H9 (cell line): Measurements from ENCODE around the gene APOBR. TPM values are rescaled to one million over a fixed set of nuclear protein-coding genes. Genes with fewer than 3 reads are reported as not detected.

Experiments used
- DNase-seq: peaks from one replicate; pipeline ENCODE4 v3.0.0-alpha.2; 2017
- H2AFZ ChIP-seq: one replicate; pipeline ENCODE4 v1.6.1; 2013; ENCODE audit warnings: mild to moderate bottlenecking, low read length, control low read depth, moderate library complexity
- H2AK5ac ChIP-seq: 2 replicates; pipeline ENCODE4 v1.6.1; 2013; ENCODE audit warnings: low read length, control low read depth, mixed read lengths; ENCODE audit not compliant: insufficient read length
- H2BK120ac ChIP-seq: one replicate; pipeline ENCODE4 v1.6.1; 2013; ENCODE audit warnings: low read depth, mild to moderate bottlenecking, low read length, control low read depth, inconsistent platforms; ENCODE audit not compliant: poor library complexity, severe bottlenecking
- H2BK12ac ChIP-seq: 2 replicates; pipeline ENCODE4 v1.6.1; 2013; ENCODE audit warnings: low read length, control low read depth, mixed read lengths, low read depth; ENCODE audit not compliant: insufficient read length
- H2BK15ac ChIP-seq: 2 replicates; pipeline ENCODE4 v1.6.1; 2013; ENCODE audit warnings: low read depth, low read length, control low read depth
- H2BK20ac ChIP-seq: one replicate; pipeline ENCODE4 v1.6.1; 2013; ENCODE audit warnings: low read depth, mild to moderate bottlenecking, low read length, control low read depth, inconsistent platforms; ENCODE audit not compliant: poor library complexity, severe bottlenecking
- H2BK5ac ChIP-seq: 2 replicates; pipeline ENCODE4 v1.6.1; 2013; ENCODE audit warnings: low read length, control low read depth, mixed read lengths; ENCODE audit not compliant: insufficient read length
- H3K14ac ChIP-seq: 2 replicates; pipeline ENCODE4 v1.6.1; 2013; ENCODE audit warnings: low read length, control low read depth; ENCODE audit not compliant: insufficient read depth
- H3K18ac ChIP-seq: 2 replicates; pipeline ENCODE4 v1.6.1; 2013; ENCODE audit warnings: low read depth, mild to moderate bottlenecking, mixed read lengths, low read length, control low read depth; ENCODE audit not compliant: insufficient read length
- H3K23ac ChIP-seq: 2 replicates; pipeline ENCODE4 v1.6.1; 2013; ENCODE audit warnings: low read length, control low read depth, mixed read lengths, low read depth; ENCODE audit not compliant: insufficient read length
- H3K23me2 ChIP-seq: 2 replicates; pipeline ENCODE4 v1.6.1; 2013; ENCODE audit warnings: low read depth, mild to moderate bottlenecking, mixed read lengths, low read length, control low read depth; ENCODE audit not compliant: insufficient read length, poor library complexity, severe bottlenecking
- H3K27ac ChIP-seq: 2 replicates; pipeline ENCODE4 v1.5.1; 2013; ENCODE audit warnings: low read length, control low read depth, mixed read lengths, low read depth; ENCODE audit not compliant: insufficient read length
- H3K27me3 ChIP-seq: 2 replicates; pipeline ENCODE4 v1.6.1; 2013; ENCODE audit warnings: low read length, control low read depth, inconsistent platforms; ENCODE audit not compliant: insufficient read depth
- H3K4ac ChIP-seq: 2 replicates; pipeline ENCODE4 v1.6.1; 2013; ENCODE audit warnings: low read depth, mild to moderate bottlenecking, control low read depth, inconsistent platforms, low read length, moderate library complexity
- H3K4me1 ChIP-seq: 2 replicates; pipeline ENCODE4 v1.6.1; 2013; ENCODE audit warnings: low read length, control low read depth, inconsistent platforms; ENCODE audit not compliant: insufficient read depth
- H3K4me2 ChIP-seq: 2 replicates; pipeline ENCODE4 v1.6.1; 2013; ENCODE audit warnings: low read length, control low read depth, mixed read lengths; ENCODE audit not compliant: insufficient read length, insufficient read depth
- H3K56ac ChIP-seq: 2 replicates; pipeline ENCODE4 v1.6.1; 2013; ENCODE audit warnings: low read depth, mild to moderate bottlenecking, mixed read lengths, low read length, control low read depth; ENCODE audit not compliant: insufficient read length
- H3K79me1 ChIP-seq: 2 replicates; pipeline ENCODE4 v1.6.1; 2013; ENCODE audit warnings: low read depth, mild to moderate bottlenecking, moderate library complexity, low read length, control low read depth, inconsistent platforms; ENCODE audit not compliant: insufficient read depth, poor library complexity, severe bottlenecking
- H3K79me2 ChIP-seq: 2 replicates; pipeline ENCODE4 v1.6.1; 2013; ENCODE audit warnings: low read length, control low read depth, inconsistent platforms; ENCODE audit not compliant: insufficient read depth
- H3K9ac ChIP-seq: 2 replicates; pipeline ENCODE4 v1.6.1; 2013; ENCODE audit warnings: low read length, control low read depth, mixed read lengths; ENCODE audit not compliant: insufficient read length; ENCODE audit errors: extremely low read depth
- H3K9me3 ChIP-seq: one replicate; pipeline ENCODE4 v1.6.1; 2013; ENCODE audit warnings: low read depth, low read length, inconsistent platforms; ENCODE audit not compliant: control insufficient read depth
- H3T11ph ChIP-seq: one replicate; pipeline ENCODE4 v1.6.1; 2013; ENCODE audit warnings: mild to moderate bottlenecking, low read length, control low read depth, inconsistent platforms
- H4K20me1 ChIP-seq: one replicate; pipeline ENCODE4 v1.6.1; 2013; ENCODE audit not compliant: control insufficient read depth, insufficient read length, insufficient read depth
- H4K5ac ChIP-seq: 2 replicates; pipeline ENCODE4 v1.6.1; 2013; ENCODE audit warnings: low read depth, mild to moderate bottlenecking, mixed read lengths, low read length, control low read depth; ENCODE audit not compliant: insufficient read length
- H4K8ac ChIP-seq: replicated peaks from 2 replicates; pipeline ENCODE4 v1.6.1; 2013; ENCODE audit warnings: low read length, control low read depth, mixed read lengths, low read depth; ENCODE audit not compliant: insufficient read length
- H4K91ac ChIP-seq: 2 replicates; pipeline ENCODE4 v1.6.1; 2013; ENCODE audit warnings: low read depth, mild to moderate bottlenecking, moderate library complexity, mixed read lengths, low read length, control low read depth; ENCODE audit not compliant: insufficient read length
- H3K27ac Mint-ChIP-seq, 3 experiments: 2 replicates in 2 of 3; 3 replicates in 1 of 3; pipeline ENCODE4 v1.8.0; 2020 to 2021; ENCODE audit warnings: mixed read lengths in 3 of 3, mild to moderate bottlenecking in 1 of 3, moderate library complexity in 1 of 3
- H3K27me3 Mint-ChIP-seq: 2 replicates; pipeline ENCODE4 v1.8.0; 2021; ENCODE audit warnings: low read depth, mild to moderate bottlenecking, moderate library complexity, mixed read lengths
- H3K36me3 Mint-ChIP-seq, 3 experiments: 2 replicates in 2 of 3; 3 replicates in 1 of 3; pipeline ENCODE4 v1.8.0; 2020 to 2021; ENCODE audit warnings: low read depth in 3 of 3, mixed read lengths in 3 of 3; ENCODE audit not compliant: insufficient read depth in 1 of 3
- H3K4me1 Mint-ChIP-seq, 2 experiments: 2 replicates each; pipeline ENCODE4 v1.8.0; 2020; ENCODE audit warnings: mixed read lengths in 2 of 2
- H3K4me3 Mint-ChIP-seq, 2 experiments: 2 replicates in 1 of 2; 3 replicates in 1 of 2; pipeline ENCODE4 v1.8.0; 2020 to 2021; ENCODE audit warnings: mild to moderate bottlenecking in 2 of 2, mixed read lengths in 2 of 2, moderate library complexity in 1 of 2
- H3K9me3 Mint-ChIP-seq, 2 experiments: 2 replicates in 1 of 2; 3 replicates in 1 of 2; pipeline ENCODE4 v1.8.0; 2020; ENCODE audit warnings: mild to moderate bottlenecking in 2 of 2, mixed read lengths in 2 of 2, moderate library complexity in 1 of 2
- CTCF ChIP-seq: fragments of 200-600 bp; sonication (generic); conservative IDR thresholded peaks from 3 replicates; pipeline ENCODE4 v1.8.0; 2021; ENCODE audit warnings: antibody characterized with exemption, mild to moderate bottlenecking
- WGBS: extraction: QIAGEN DNeasy Blood & Tissue Kit; methylation state at CpG from one replicate; pipeline ENCODE4 v1.1.7; 2013; ENCODE audit warnings: missing lambda C conversion rate, low lambda C conversion rate, mixed read lengths; ENCODE audit not compliant: insufficient read length; ENCODE audit errors: extremely low coverage; 5-methylcytosine and 5-hydroxymethylcytosine counted together
- total RNA-seq: library from RNA; stranded (reverse); gene quantifications from 2 replicates; pipeline ENCODE4 v1.2.1, GENCODE V29; 2021

APOBR gene
- total RNA-seq, 1 experiment from 2014 or later, result not detected

GRCh38 chr16:28504707-28505404 is 10.4 kb downstream of the APOBR start:
- 0 out of 4 replicates have a peak, but pooled peaks cover 0 to 5% of the 10 kb centered on the region in 2 experiments for H3K4me1 Mint-ChIP-seq
- Histone ChIP-seq H2AK5ac (no peak overlapping the region), H4K20me1 (no peaks in the 10 kb centered on the region), H2BK5ac (no peak overlapping the region), H3K27ac (no peak overlapping the region), H3K18ac (no peak overlapping the region), H3K4me1 (no peaks in the 10 kb centered on the region), H2AFZ (no peak overlapping the region), H2BK15ac (no peak overlapping the region), H4K91ac (no peak overlapping the region), H3K9me3 (no peaks in the 10 kb centered on the region), H3K56ac (no peak overlapping the region), H3K27me3 (no peaks in the 10 kb centered on the region), H4K8ac (no peak overlapping the region), H4K5ac (no peak overlapping the region), H2BK20ac (no peak overlapping the region), H3K23ac (no peak overlapping the region), H3K9ac (no peak overlapping the region), H3K14ac (no peak overlapping the region), H2BK12ac (no peak overlapping the region), H3K4me2 (no peak overlapping the region), H3K23me2 (no peaks in the 10 kb centered on the region), H3T11ph (no peak overlapping the region), H2BK120ac (no peak overlapping the region), H3K79me2 (no peaks in the 10 kb centered on the region), H3K4ac (no peak overlapping the region), H3K79me1 (no peaks in the 10 kb centered on the region)
- no peak overlapping the region for H3K4me3 Mint-ChIP-seq
- no peaks in the 10 kb centered on the region for H3K9me3 Mint-ChIP-seq
- H3K36me3 Mint-ChIP-seq, result no peaks in the 10 kb centered on the region
- no peak for TF ChIP-seq CTCF
- no peak for DNase-seq
- H3K27ac Mint-ChIP-seq, result no peak overlapping the region
- H3K27me3 Mint-ChIP-seq, result peaks cover 14% of the 10 kb centered on the region
- no CpG with 5 or more reads among the region's 8 CpGs for WGBS
